Measurements from ENCODE around the gene PCK2. TPM values are rescaled to one million over a fixed set of nuclear protein-coding genes. Genes with fewer than 3 reads are reported as not detected.

Gene PCK2
- total and polyA plus RNA-seq, 2 of the 13 experiments (the other 11 are each of a cell fraction or from before 2014, with no cell fraction given): 129 to 272 TPM

DNA sequence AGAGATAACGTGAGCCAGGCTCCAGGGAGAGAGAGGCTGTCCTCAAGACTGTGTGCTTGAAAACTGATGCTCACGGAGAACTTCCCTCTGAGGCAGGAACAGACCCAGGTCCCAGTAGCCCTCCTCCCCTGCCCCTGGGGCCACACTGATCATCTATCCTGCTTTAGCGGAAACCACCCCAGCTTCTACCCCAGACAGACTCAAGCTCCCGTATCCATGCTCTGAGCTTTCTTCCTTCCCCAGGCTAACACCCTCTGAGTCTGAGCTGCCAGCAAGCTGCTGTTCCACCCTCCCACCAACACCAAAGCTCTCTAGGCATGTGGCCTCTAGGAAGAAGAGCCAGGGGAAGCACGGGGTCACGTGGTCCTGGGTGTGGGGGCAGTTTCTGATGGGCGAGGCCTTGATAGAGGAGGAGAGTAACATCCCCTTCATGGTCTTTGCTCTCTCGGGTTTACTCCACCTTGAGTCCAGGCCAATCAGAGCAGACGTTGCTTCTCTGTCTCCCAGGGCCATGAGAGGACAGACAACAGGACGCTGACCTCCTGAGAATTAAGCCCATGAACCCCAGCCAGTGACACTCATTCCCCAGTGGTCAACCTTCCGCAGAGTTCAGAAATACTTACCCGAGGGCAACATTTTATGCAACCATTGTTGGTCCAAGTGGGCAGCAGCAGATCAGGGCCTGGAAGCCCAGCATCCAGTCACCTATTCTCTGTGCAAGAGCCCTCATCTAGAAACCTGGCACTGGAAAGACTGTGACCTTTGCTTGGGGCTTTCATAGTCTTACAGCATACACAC is 1.4 kb downstream of the PCK2 start (continued):
- TF ChIP-seq ZFY (CRISPR knock-in tag; IDR thresholded peaks at IDR 0.05): peak; percentile 83
- peak; percentile 98 for TF ChIP-seq HIVEP1 (CRISPR knock-in tag; IDR thresholded peaks at IDR 0.05)
- TF ChIP-seq, protein P1, sequence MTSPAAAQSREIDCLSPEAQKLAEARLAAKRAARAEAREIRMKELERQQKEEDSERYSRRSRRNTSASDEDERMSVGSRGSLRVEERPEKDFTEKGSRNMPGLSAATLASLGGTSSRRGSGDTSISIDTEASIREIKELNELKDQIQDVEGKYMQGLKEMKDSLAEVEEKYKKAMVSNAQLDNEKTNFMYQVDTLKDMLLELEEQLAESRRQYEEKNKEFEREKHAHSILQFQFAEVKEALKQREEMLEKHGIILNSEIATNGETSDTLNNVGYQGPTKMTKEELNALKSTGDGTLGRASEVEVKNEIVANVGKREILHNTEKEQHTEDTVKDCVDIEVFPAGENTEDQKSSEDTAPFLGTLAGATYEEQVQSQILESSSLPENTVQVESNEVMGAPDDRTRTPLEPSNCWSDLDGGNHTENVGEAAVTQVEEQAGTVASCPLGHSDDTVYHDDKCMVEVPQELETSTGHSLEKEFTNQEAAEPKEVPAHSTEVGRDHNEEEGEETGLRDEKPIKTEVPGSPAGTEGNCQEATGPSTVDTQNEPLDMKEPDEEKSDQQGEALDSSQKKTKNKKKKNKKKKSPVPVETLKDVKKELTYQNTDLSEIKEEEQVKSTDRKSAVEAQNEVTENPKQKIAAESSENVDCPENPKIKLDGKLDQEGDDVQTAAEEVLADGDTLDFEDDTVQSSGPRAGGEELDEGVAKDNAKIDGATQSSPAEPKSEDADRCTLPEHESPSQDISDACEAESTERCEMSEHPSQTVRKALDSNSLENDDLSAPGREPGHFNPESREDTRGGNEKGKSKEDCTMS (CRISPR knock-in tag; conservative IDR thresholded peaks at IDR 0.05): peak; percentile 80; the same call in 1 of the 2 replicates
- no peak for TF ChIP-seq FOXC1 (CRISPR knock-in tag; IDR thresholded peaks at IDR 0.05; ENCODE audit: borderline replicate concordance)
- TF ChIP-seq, protein P2, sequence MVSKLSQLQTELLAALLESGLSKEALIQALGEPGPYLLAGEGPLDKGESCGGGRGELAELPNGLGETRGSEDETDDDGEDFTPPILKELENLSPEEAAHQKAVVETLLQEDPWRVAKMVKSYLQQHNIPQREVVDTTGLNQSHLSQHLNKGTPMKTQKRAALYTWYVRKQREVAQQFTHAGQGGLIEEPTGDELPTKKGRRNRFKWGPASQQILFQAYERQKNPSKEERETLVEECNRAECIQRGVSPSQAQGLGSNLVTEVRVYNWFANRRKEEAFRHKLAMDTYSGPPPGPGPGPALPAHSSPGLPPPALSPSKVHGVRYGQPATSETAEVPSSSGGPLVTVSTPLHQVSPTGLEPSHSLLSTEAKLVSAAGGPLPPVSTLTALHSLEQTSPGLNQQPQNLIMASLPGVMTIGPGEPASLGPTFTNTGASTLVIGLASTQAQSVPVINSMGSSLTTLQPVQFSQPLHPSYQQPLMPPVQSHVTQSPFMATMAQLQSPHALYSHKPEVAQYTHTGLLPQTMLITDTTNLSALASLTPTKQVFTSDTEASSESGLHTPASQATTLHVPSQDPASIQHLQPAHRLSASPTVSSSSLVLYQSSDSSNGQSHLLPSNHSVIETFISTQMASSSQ (IDR thresholded peaks at IDR 0.05; ENCODE audit: low read depth): 0 out of 2 replicates have a peak, but pooled peaks have one; percentile 40
- TF ChIP-seq, protein P2 (CRISPR knock-in tag; IDR thresholded peaks at IDR 0.05; ENCODE audit: borderline replicate concordance): peak; percentile 87
- no peak for TF ChIP-seq SNRNP70 (IDR thresholded peaks at IDR 0.05; ENCODE audit: low read depth, low read length)
- peak; percentile 100 for TF ChIP-seq ZNF430 (CRISPR knock-in tag; IDR thresholded peaks at IDR 0.05)
- TF ChIP-seq ZNF17 (CRISPR knock-in tag; IDR thresholded peaks at IDR 0.05): no peak
- TF ChIP-seq SRF (IDR thresholded peaks at IDR 0.05; ENCODE audit: low read depth, low read length): peak; percentile 32; the same call in 1 of the 2 replicates
- TF ChIP-seq ZNF737 (CRISPR knock-in tag; IDR thresholded peaks at IDR 0.05; ENCODE audit: borderline replicate concordance): no peak
- peak; percentile 97 for TF ChIP-seq GTF3A (CRISPR knock-in tag; conservative IDR thresholded peaks at IDR 0.05)
- no peak for TF ChIP-seq RORA (CRISPR knock-in tag; IDR thresholded peaks at IDR 0.05)
- no peak for TF ChIP-seq SP2 (CRISPR knock-in tag; IDR thresholded peaks at IDR 0.05)
- TF ChIP-seq POLR2G (IDR thresholded peaks at IDR 0.05; ENCODE audit: low read depth, low read length): peak; percentile 99
- TF ChIP-seq, protein P3, sequence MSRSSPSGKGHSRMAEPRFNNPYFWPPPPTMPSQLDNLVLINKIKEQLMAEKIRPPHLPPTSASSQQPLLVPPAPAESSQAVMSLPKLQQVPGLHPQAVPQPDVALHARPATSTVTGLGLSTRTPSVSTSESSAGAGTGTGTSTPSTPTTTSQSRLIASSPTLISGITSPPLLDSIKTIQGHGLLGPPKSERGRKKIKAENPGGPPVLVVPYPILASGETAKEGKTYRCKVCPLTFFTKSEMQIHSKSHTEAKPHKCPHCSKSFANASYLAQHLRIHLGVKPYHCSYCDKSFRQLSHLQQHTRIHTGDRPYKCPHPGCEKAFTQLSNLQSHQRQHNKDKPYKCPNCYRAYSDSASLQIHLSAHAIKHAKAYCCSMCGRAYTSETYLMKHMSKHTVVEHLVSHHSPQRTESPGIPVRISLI (CRISPR knock-in tag; IDR thresholded peaks at IDR 0.05; ENCODE audit: borderline replicate concordance): peak; percentile 57
- peak; percentile 90; the same call in 1 of the 2 replicates for TF ChIP-seq ARID2 (CRISPR knock-in tag; IDR thresholded peaks at IDR 0.05; ENCODE audit: borderline replicate concordance)
- peak; percentile 89 for TF ChIP-seq HMG20B (CRISPR knock-in tag; conservative IDR thresholded peaks at IDR 0.05)
- peak; percentile 94; the same call in 1 of the 2 replicates for TF ChIP-seq SMAD9 (CRISPR knock-in tag; IDR thresholded peaks at IDR 0.05)
- TF ChIP-seq, protein P4, sequence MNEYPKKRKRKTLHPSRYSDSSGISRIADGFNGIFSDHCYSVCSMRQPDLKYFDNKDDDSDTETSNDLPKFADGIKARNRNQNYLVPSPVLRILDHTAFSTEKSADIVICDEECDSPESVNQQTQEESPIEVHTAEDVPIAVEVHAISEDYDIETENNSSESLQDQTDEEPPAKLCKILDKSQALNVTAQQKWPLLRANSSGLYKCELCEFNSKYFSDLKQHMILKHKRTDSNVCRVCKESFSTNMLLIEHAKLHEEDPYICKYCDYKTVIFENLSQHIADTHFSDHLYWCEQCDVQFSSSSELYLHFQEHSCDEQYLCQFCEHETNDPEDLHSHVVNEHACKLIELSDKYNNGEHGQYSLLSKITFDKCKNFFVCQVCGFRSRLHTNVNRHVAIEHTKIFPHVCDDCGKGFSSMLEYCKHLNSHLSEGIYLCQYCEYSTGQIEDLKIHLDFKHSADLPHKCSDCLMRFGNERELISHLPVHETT (CRISPR knock-in tag; conservative IDR thresholded peaks at IDR 0.05): peak; percentile 96
- TF ChIP-seq ZMYM3 (CRISPR knock-in tag; IDR thresholded peaks at IDR 0.05): peak; percentile 92
